Activated T-cell treated with anti-CD3 and anti-CD28 coated beads for 4 hours (primary cell): ENCODE data around the gene GK2.

ENCODE experiments used
- DNase-seq: peaks from one replicate; pipeline ENCODE4 v3.0.0-alpha.2; 2020

The GK2 gene

GRCh38 chr4:79408063-79408462, at the start of gene GK2:
TSS of gene GK2 (minus strand) at chr4:79408228. CDS start at chr4:79408200, 28 bp downstream.
- DNase-seq: no peak

GRCh38 chr4:79455216-79455615, 47.2 kb upstream of the GK2 start:
- no peak for DNase-seq

- DNase-seq: no peak
Measured at GRCh38 chr4:79454656-79455055, 46.6 kb upstream of the GK2 start.

- no peak for DNase-seq
Measured at GRCh38 chr4:79450053-79450452, 42.0 kb upstream of the GK2 start.

- no peak for DNase-seq
Measured at GRCh38 chr4:79446145-79446544, 38.1 kb upstream of the GK2 start.

GRCh38 chr4:79445371-79445781, 37.3 kb upstream of the GK2 start:
- no peak for DNase-seq

- no peak for DNase-seq
Measured at GRCh38 chr4:79442422-79442821, 34.4 kb upstream of the GK2 start.

- no peak for DNase-seq
Measured at GRCh38 chr4:79439489-79439888, 31.5 kb upstream of the GK2 start.

GRCh38 chr4:79431839-79432238, 23.8 kb upstream of the GK2 start:
- no peak for DNase-seq

- DNase-seq: no peak
Measured at GRCh38 chr4:79429113-79429903, 21.3 kb upstream of the GK2 start.

- no peak for DNase-seq
Measured at GRCh38 chr4:79426989-79427388, 19.0 kb upstream of the GK2 start.

- no peak for DNase-seq
Measured at GRCh38 chr4:79425586-79425985, 17.6 kb upstream of the GK2 start.

GRCh38 chr4:79421483-79421882, 13.5 kb upstream of the GK2 start:
- DNase-seq: no peak

GRCh38 chr4:79413886-79414285, 5.9 kb upstream of the GK2 start:
- no peak for DNase-seq

- no peak for DNase-seq
Measured at GRCh38 chr4:79413032-79413885, 5.2 kb upstream of the GK2 start.

GRCh38 chr4:79404666-79405065, 3.4 kb downstream of the GK2 start:
- no peak for DNase-seq

- no peak for DNase-seq
Measured at GRCh38 chr4:79403356-79403755, 4.7 kb downstream of the GK2 start.

GRCh38 chr4:79402332-79402851, 5.6 kb downstream of the GK2 start:
- DNase-seq: no peak

GRCh38 chr4:79399076-79399475, 9.0 kb downstream of the GK2 start:
- DNase-seq: no peak

GRCh38 chr4:79397951-79398350, 10.1 kb downstream of the GK2 start:
- DNase-seq: no peak

- DNase-seq: no peak
Measured at GRCh38 chr4:79396794-79397193, 11.2 kb downstream of the GK2 start.

GRCh38 chr4:79395841-79396240, 12.2 kb downstream of the GK2 start:
- no peak for DNase-seq

GRCh38 chr4:79390890-79391289, 17.1 kb downstream of the GK2 start:
- no peak for DNase-seq

- no peak for DNase-seq
Measured at GRCh38 chr4:79385641-79386040, 22.4 kb downstream of the GK2 start.
